Activated gamma-delta T cell treated with Interleukin-2 at 50 U/mL for 16 hours (primary cell): Measurements from ENCODE around the gene ADIPOQ.
"Not testable (repeated sequence)": the region's sequence is repeated elsewhere in the genome, so short reads cannot be mapped to it uniquely, and the experiment has no call there.

Source experiments
- DNase-seq: peaks from one replicate; pipeline ENCODE4 v3.0.0-alpha.2; 2020

The ADIPOQ gene

DNA sequence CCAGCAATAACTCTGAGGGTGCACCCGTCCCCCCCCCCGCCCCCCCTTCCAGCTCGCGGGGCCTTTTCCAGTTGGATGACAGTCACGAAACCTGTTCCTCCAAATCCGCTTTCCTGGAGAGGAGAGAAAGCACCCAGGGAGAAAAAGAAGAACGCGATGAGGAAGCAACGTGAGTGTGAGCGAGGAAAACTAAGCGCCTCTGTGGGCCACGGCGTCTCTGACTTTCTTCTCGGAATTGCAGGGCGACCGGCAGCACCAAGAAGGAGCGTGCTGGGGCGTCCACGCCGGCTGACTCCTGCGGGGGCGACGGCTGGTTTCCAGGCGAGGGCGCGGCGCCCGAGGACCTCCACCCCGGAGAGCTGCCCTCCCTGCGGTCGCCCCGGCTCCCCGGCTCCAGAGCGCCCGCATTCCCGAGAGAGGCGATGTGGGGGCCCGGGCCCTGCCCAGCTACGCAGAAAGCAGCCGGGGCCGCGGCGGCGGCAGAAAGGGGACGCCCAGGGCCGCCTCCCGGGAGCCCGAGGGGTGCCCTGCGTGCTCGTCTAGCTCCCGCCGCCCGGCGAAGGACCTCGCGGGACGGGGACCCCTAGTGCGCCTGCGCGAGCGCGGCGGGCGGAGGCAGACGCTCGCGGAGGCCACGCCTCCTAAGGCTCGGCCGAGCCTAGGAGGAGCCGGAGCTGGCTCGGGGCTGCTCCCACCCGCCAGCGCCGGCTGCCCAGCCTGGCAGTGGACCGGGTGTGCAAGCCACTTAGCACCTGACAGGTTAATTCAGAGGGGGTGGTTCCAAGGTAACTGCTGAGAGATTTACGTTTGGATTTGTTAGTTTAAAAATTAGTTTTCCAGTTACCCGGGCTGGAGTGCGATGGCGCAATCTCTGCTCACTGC, 15.3 kb upstream of the ADIPOQ start:
- DNase-seq = peak; percentile 75

DNA sequence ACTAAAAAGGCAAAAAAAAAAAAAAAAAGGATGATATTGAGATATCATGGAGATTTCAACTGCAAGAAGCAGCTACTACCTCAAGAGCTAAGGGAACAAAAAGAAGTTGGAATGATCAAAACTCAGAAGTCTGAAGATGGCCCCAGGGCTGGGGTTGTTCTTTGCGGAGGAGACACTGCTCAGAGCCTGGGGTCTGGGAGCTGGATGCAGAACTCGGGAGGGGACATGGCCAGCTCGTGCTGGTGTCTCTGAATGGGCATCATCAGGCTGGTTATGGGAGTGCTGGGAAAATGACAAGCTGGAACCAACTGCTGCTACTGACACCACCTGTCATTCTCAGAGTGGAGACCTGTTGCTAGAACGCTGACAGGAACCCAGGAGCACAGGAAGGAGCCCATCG, 14.2 kb upstream of the ADIPOQ start:
- DNase-seq = no peak

GRCh38 chr3:186831798-186832197, 10.7 kb upstream of the ADIPOQ start:
- DNase-seq = no peak

GRCh38 chr3:186832276-186832675, 10.2 kb upstream of the ADIPOQ start:
- no peak for DNase-seq

DNA sequence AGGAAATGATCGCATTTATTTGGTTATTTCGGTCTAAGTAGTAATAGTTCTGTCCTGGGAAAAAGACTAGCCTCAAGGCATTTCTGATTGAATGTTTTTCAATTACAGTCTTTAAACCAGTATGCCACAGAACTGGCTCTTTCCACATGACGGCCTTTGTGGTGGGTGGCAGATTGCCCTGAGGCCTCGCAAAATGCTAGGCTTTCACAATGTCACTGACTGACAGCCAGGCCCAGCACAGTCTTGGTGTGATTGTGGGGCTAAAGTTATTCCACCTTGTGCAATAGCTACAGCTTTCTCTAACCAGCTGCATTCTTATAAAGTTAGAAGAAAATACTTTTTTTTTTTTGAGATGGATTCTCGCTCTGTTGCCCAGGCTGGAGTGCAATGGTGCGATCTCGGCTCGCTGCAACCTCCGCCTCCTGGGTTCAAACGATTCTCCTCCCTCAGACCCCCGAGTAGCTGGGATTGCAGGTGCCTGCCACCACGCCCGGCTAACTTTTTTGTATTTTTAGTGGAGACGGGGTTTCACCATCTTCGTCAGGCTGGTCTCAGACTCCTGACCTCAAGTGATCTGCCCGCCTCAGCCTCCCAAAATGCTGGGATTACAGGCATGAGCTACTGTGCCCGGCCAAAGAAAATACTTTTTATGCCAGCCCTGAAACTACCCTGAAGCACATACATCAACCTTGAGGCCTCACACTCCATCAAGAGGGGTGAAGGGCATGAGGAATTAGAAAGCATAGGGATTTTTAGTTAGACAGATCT, 2.5 kb upstream of the ADIPOQ start:
- no peak for DNase-seq

- DNase-seq = no peak
These were observed 890 bp upstream of the ADIPOQ start for GRCh38 chr3:186841620-186842019.

GRCh38 chr3:186843039-186843432, 526 bp downstream of the ADIPOQ start:
- no peak for DNase-seq

GRCh38 chr3:186844908-186845307, 2.4 kb downstream of the ADIPOQ start:
- DNase-seq = no peak

DNA sequence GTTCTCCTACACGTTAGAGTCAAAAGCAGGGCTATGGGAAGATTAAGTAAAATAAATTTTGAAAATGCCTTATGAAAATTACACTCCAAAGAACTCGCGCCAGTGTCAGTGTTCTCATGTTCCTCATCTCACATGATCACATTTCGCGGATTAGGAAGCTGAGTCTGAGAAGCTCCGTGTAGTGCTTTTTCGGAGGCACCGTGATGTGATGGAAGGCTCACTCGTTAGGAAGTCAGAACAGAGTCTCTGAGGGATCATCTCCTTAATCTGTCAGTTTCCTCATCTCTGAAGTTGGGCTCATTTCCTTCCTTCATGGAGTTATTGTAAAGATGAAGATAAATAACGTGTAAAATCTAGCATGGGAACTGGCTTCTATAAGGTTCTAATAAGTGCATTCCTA, 3.2 kb downstream of the ADIPOQ start:
- DNase-seq = no peak

- no peak for DNase-seq
These were observed 4.9 kb downstream of the ADIPOQ start for GRCh38 chr3:186847437-186847836.

DNA sequence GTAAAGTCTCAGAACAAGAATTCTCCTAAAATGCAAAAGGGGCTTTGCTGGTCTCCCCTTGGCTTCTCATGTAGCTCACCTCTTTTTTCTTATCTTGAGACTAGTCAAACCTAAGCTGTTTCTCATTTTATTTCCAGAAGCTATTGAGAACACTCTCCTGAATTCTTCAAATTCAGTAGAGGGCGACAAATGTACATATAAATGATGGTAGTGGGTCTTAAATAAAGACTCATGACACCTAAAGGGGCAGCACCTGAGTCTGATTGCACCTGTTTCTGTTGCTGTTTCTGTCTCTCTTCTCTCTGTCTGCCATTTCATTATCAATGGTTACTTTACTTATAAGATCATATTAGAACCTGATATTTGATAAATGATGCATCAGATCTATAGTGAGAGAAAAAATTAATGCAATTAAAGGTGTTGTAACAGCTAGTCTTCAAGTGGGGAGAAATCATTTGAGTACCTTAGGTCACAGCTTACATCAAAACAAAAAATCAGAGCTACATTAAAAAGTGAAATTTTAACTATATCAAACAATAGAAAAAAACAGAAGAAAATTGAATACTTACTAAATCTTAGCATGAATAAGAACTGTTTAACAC, 7.0 kb downstream of the ADIPOQ start:
- DNase-seq = no peak

DNA sequence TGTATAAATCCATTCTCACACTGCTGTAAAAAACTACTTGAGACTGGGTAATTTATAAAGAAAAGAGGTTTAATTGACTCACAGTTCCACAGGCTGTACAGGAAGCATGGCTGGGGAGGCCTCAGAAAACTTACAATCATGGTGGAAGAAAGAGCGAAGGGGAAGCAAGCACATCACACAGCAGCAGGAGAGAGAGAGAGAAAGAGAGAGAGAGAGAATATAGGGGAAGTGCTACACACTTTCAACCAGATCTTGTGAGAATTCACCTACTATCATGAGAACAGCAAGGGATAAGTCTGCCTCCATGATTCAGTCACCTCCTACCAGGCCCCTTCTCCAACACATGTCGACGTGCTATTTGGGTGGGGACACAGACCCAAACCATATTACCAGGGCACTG, 9.3 kb downstream of the ADIPOQ start:
- DNase-seq = not testable (repeated sequence)

GRCh38 chr3:186852994-186853393, 10.5 kb downstream of the ADIPOQ start:
- DNase-seq = no peak

- DNase-seq = no peak
These were observed 11.6 kb downstream of the ADIPOQ start for GRCh38 chr3:186854146-186854545.

- DNase-seq = no peak
These were observed 12.4 kb downstream of the ADIPOQ start for GRCh38 chr3:186854954-186855353.

DNA sequence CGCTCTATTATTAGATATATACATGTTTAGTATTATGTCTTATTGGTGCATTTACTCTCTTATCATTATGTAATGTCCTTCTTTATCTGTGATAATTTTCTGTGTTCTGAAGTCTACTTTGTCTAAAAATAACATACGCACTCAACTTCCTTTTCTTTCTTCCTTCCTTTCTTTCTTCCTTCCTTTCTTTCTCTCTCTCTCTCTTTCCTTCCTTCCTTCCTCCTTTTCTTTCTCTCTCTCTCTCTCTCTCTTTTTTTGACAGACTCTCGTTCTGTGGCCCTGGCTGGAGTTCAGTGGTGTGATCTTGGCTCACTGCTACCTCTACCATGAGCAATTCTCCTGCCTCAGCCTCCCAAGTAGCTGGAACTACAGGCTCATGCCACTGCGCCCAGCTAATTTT, 15.2 kb downstream of the ADIPOQ start:
- DNase-seq = no peak

GRCh38 chr3:186865215-186865853, 22.8 kb downstream of the ADIPOQ start:
- DNase-seq = not testable (repeated sequence)

DNA sequence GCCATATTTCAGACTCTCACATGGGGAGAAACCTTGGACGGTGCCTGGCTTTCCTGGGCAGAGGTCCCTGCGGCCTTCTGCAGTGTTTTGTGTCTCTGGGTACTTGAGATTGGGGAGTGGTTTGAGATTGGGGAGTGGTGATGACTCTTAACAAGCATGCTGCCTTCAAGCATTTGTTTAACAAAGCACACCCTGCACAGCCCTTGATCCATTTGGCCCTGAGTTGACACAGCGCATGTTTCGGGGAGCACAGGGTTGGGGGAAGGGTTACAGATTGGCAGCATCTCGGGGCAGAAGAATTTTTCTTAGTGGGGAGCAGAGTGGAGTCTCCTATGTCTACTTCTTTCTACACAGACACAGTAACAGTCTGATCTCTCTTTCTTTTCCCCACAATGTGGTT, 23.6 kb downstream of the ADIPOQ start:
- not testable (repeated sequence) for DNase-seq

DNA sequence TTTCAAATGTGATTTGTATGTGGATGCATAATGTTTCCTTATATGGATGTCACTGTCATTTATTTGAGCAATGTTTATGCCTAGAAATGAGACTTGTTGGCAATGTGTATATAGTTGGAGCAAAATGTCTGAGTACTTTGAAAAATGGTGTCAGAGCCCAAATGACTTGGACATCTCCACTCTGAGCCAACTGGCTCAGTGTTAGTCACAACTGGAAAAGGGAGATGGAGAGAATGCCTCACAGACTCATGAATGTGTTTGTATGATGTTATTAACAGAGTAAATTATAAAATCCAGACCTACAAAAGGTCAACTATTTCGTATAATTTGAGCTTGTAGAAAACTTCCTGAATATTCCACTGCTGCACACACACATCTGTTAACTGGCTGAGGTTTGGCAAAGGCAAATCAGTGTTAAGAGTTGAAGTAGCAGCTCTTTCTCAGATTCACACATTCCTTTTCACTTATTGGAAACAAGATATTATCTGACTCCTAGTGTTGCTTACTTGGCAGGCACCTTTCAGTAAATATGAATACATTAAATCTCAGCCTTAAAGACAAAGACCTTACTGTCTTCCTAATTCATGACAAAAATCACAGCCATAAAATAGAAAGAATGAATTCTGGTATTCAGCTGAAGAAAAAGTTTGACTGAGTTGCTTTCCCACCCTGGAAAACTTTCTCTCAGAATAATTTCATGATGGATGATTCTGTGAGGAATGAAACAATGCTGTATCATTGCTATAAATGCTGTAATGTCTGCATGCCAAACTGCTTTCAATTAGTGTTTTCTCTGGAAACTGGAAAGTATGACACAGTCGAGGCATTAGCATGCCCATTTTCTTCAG, 27.0 kb downstream of the ADIPOQ start:
- DNase-seq = no peak

GRCh38 chr3:186870421-186871201, 28.1 kb downstream of the ADIPOQ start:
- DNase-seq = no peak

DNA sequence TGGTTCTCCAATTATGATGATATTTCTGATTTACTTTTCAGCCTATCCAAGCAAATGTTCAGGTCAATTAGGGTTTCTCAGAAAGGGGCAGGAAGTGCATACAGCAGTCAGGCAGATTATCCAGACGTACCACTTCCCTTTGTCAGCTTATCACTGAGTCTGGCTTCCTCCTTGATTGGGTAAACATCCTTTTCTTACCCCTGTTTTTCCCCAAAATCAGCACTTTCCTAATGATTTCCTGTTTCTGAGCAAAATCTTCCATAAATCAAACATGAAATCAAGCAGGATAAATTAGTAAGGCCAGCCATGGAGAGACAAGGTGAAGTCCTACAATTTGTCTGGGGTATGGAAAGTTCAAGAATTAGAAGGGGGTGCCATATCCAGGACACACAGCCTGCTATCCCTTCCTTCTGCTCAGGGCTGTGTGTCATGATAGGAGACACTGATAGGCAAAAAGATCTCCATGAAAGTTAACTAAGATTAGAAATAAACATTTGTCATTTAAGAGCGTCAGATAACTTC, 29.0 kb downstream of the ADIPOQ start:
- no peak for DNase-seq
